GM19025 (cell line): ENCODE measurements around the gene RAB3D.
"Not testable (repeated sequence)": the region's sequence is repeated elsewhere in the genome, so short reads cannot be mapped to it uniquely, and the experiment has no call there.

ENCODE experiments used
- ATAC-seq: cut with Tn5 transposase; IDR thresholded peaks from one replicate; pipeline ENCODE4 v1.9.1; 2021; ENCODE audit warnings: mild to moderate bottlenecking, low read depth, moderate library complexity; ENCODE audit not compliant: unreplicated experiment

The RAB3D gene

GRCh38 chr19:11340099-11340467 is 626 bp upstream of the RAB3D start:
- ATAC-seq: not testable (repeated sequence)

GRCh38 chr19:11338569-11339253 is 746 bp downstream of the RAB3D start:
- ATAC-seq: no peak

GRCh38 chr19:11338121-11338520 is 1.3 kb downstream of the RAB3D start:
- ATAC-seq: no peak

GRCh38 chr19:11337080-11337479 is 2.4 kb downstream of the RAB3D start:
- no peak for ATAC-seq

GRCh38 chr19:11335449-11336146 is 3.9 kb downstream of the RAB3D start:
- ATAC-seq: no peak

GRCh38 chr19:11333838-11334237 is 5.6 kb downstream of the RAB3D start:
- ATAC-seq: not testable (repeated sequence)

- ATAC-seq: no peak
These were observed 6.6 kb downstream of the RAB3D start for GRCh38 chr19:11332822-11333221.

GRCh38 chr19:11331502-11331901 is 8.0 kb downstream of the RAB3D start:
- no peak for ATAC-seq

- no peak for ATAC-seq
These were observed 9.3 kb downstream of the RAB3D start for GRCh38 chr19:11330127-11330526.

GRCh38 chr19:11325544-11325943 is 13.9 kb downstream of the RAB3D start:
- no peak for ATAC-seq

GRCh38 chr19:11324748-11325389 is 14.6 kb downstream of the RAB3D start:
- ATAC-seq: no peak

- ATAC-seq: peak; percentile 61
These were observed 15.3 kb downstream of the RAB3D start for GRCh38 chr19:11324079-11324661.

- ATAC-seq: no peak
These were observed 15.8 kb downstream of the RAB3D start for GRCh38 chr19:11323601-11324078.

- no peak for ATAC-seq
These were observed 17.0 kb downstream of the RAB3D start for GRCh38 chr19:11322269-11323024.

GRCh38 chr19:11321191-11322126 is 18.0 kb downstream of the RAB3D start:
- ATAC-seq: no peak

- not testable (repeated sequence) for ATAC-seq
These were observed 19.0 kb downstream of the RAB3D start for GRCh38 chr19:11320278-11320995.

GRCh38 chr19:11306337-11306736 is 33.1 kb downstream of the RAB3D start:
- no peak for ATAC-seq

GRCh38 chr19:11304936-11305335 is 34.5 kb downstream of the RAB3D start:
- ATAC-seq: no peak

- ATAC-seq: no peak
These were observed 38.7 kb downstream of the RAB3D start for GRCh38 chr19:11300811-11301120.
